Endodermal cell (in vitro differentiated cells): ENCODE results near the gene MYO1F. TPM values are rescaled to one million over a fixed set of nuclear protein-coding genes. Genes with fewer than 3 reads are reported as not detected.

ENCODE experiments used
- DNase-seq: peaks from one replicate; pipeline ENCODE4 v3.0.0-alpha.2; 2017
- H3K27ac ChIP-seq: 2 replicates; pipeline ENCODE4 v1.5.1; 2013; ENCODE audit warnings: mild to moderate bottlenecking, low read depth, low read length, moderate library complexity
- H3K27me3 ChIP-seq: 2 replicates; pipeline ENCODE4 v1.6.1; 2013; ENCODE audit warnings: mild to moderate bottlenecking, low read length, moderate library complexity; ENCODE audit not compliant: insufficient read depth, control insufficient read depth, poor library complexity, severe bottlenecking
- H3K36me3 ChIP-seq: 2 replicates; pipeline ENCODE4 v1.7.0; 2013; ENCODE audit warnings: mild to moderate bottlenecking, low read length, moderate library complexity; ENCODE audit not compliant: control insufficient read depth, insufficient read depth
- H3K4me1 ChIP-seq: one replicate; pipeline ENCODE4 v1.7.0; 2013; ENCODE audit warnings: low read length; ENCODE audit not compliant: control insufficient read depth, insufficient read depth
- H3K4me3 ChIP-seq: 2 replicates; pipeline ENCODE4 v1.5.1; 2013; ENCODE audit warnings: mild to moderate bottlenecking, low read length, moderate library complexity
- H3K9ac ChIP-seq: 2 replicates; pipeline ENCODE4 v1.6.1; 2013; ENCODE audit warnings: mild to moderate bottlenecking, low read length, moderate library complexity; ENCODE audit not compliant: poor library complexity, severe bottlenecking; ENCODE audit errors: extremely low read depth
- H3K9me3 ChIP-seq: 2 replicates; pipeline ENCODE4 v1.6.1; 2013; ENCODE audit warnings: mild to moderate bottlenecking, low read length, moderate library complexity; ENCODE audit not compliant: control insufficient read depth
- H3K27ac Mint-ChIP-seq: 2 replicates; pipeline ENCODE4 v1.8.0; 2020; ENCODE audit warnings: mixed read lengths
- H3K27me3 Mint-ChIP-seq: 2 replicates; pipeline ENCODE4 v1.8.0; 2021; ENCODE audit warnings: mild to moderate bottlenecking, mixed read lengths; ENCODE audit not compliant: insufficient read depth
- H3K36me3 Mint-ChIP-seq: 2 replicates; pipeline ENCODE4 v1.8.0; 2020; ENCODE audit warnings: low read depth, mixed read lengths
- H3K4me1 Mint-ChIP-seq: 2 replicates; pipeline ENCODE4 v1.8.0; 2020; ENCODE audit warnings: mixed read lengths
- H3K4me3 Mint-ChIP-seq: 2 replicates; pipeline ENCODE4 v1.8.0; 2020; ENCODE audit warnings: mild to moderate bottlenecking, moderate library complexity, mixed read lengths
- H3K9me3 Mint-ChIP-seq: 2 replicates; pipeline ENCODE4 v1.8.0; 2020; ENCODE audit warnings: mild to moderate bottlenecking, mixed read lengths
- CTCF ChIP-seq: fragments of 200-600 bp; sonication (generic); conservative IDR thresholded peaks from 2 replicates; pipeline ENCODE4 v1.5.0; 2021; ENCODE audit warnings: antibody characterized with exemption, mild to moderate bottlenecking
- WGBS, 2 experiments: methylation state at CpG; one replicate each; pipeline versions ENCODE4 v1.1.5 to v1.1.7; 2013; ENCODE audit warnings: missing lambda C conversion rate in 2 of 2, mixed read lengths in 1 of 2; ENCODE audit not compliant: insufficient coverage in 1 of 2, insufficient read length in 1 of 2; 5-methylcytosine and 5-hydroxymethylcytosine counted together
- total RNA-seq, 2 donors: library from RNA; stranded (reverse); fragmentation: NEBNext Ultra II Directional in 1 of 2; extraction: Animal tissue kit (Norgen Biotek cat#: 25700) in 1 of 2; gene quantifications; 2 replicates in 1 of 2; 3 replicates in 1 of 2; pipeline ENCODE4 v1.2.1, GENCODE V29; 2021

MYO1F gene
- total RNA-seq, 2 donors from 2014 or later: 0.57 to 1.1 TPM

GRCh38 chr19:8573316-8573715 lies 3.9 kb downstream of the MYO1F start:
- Mint-ChIP-seq H3K27me3 (peaks cover 15% of the 10 kb centered on the region), H3K4me3 (no peak overlapping the region), H3K27ac (no peak overlapping the region), H3K4me1 (peaks cover 4% of the 10 kb centered on the region), H3K9me3 (no peaks in the 10 kb centered on the region), H3K36me3 (no peaks in the 10 kb centered on the region)
- DNase-seq: no peak
- Histone ChIP-seq H3K9me3 (no peaks in the 10 kb centered on the region), H3K4me3 (no peak overlapping the region), H3K27me3 (no peaks in the 10 kb centered on the region), H3K27ac (no peak overlapping the region), H3K4me1 (peaks cover 5% of the 10 kb centered on the region), H3K9ac (no peak overlapping the region), H3K36me3 (no peaks in the 10 kb centered on the region)
- 96% methylated on average over 5 to 7 of the region's 7 CpGs for WGBS, 2 experiments
- no peak for TF ChIP-seq CTCF

- Histone ChIP-seq H3K36me3 (no peaks in the 10 kb centered on the region), H3K9me3 (no peaks in the 10 kb centered on the region), H3K27ac (no peak overlapping the region), H3K9ac (no peak overlapping the region), H3K4me1 (peaks cover 5% of the 10 kb centered on the region), H3K27me3 (no peaks in the 10 kb centered on the region), H3K4me3 (no peak overlapping the region)
- Mint-ChIP-seq H3K36me3 (no peaks in the 10 kb centered on the region), H3K4me3 (no peak overlapping the region), H3K4me1 (peaks cover 4% of the 10 kb centered on the region), H3K9me3 (no peaks in the 10 kb centered on the region), H3K27me3 (peaks cover 13% of the 10 kb centered on the region), H3K27ac (no peak overlapping the region)
- TF ChIP-seq CTCF: no peak
- WGBS, 2 experiments: 81 to 82% methylated on average over 2 to 5 of the region's 5 CpGs
- DNase-seq: no peak
Observed at GRCh38 chr19:8571006-8571411, 6.2 kb downstream of the MYO1F start.

GRCh38 chr19:8569066-8569771 lies 8.0 kb downstream of the MYO1F start:
- 84% methylated on average over 5 of the region's 5 CpGs; no CpG with 5 or more reads in 1 of the 2 experiments for WGBS, 2 experiments
- Mint-ChIP-seq H3K9me3 (no peaks in the 10 kb centered on the region), H3K36me3 (no peaks in the 10 kb centered on the region), H3K4me3 (no peak overlapping the region), H3K27me3 (peaks cover 12% of the 10 kb centered on the region), H3K4me1 (no peaks in the 10 kb centered on the region), H3K27ac (no peak overlapping the region)
- no peaks in the 10 kb centered on the region for H3K9me3 ChIP-seq
- DNase-seq: no peak
- no peaks in the 10 kb centered on the region for H3K4me1 ChIP-seq
- H3K9ac ChIP-seq: no peak overlapping the region
- no peaks in the 10 kb centered on the region for H3K27me3 ChIP-seq
- no peak overlapping the region for H3K27ac ChIP-seq
- no peak for TF ChIP-seq CTCF
- no peaks in the 10 kb centered on the region for H3K36me3 ChIP-seq
- H3K4me3 ChIP-seq: no peak overlapping the region
